GM12874 (cell line): ENCODE data around the gene PSMB10.

ENCODE experiments used
- TF ChIP-seq, protein P1 (sequence below): IDR thresholded peaks from 2 replicates; pipeline ENCODE4 v1.5.1; 2011; ENCODE audit warnings: low read depth, mild to moderate bottlenecking, control low read depth, low read length, moderate library complexity; ENCODE audit not compliant: insufficient read depth

PSMB10 gene

DNA sequence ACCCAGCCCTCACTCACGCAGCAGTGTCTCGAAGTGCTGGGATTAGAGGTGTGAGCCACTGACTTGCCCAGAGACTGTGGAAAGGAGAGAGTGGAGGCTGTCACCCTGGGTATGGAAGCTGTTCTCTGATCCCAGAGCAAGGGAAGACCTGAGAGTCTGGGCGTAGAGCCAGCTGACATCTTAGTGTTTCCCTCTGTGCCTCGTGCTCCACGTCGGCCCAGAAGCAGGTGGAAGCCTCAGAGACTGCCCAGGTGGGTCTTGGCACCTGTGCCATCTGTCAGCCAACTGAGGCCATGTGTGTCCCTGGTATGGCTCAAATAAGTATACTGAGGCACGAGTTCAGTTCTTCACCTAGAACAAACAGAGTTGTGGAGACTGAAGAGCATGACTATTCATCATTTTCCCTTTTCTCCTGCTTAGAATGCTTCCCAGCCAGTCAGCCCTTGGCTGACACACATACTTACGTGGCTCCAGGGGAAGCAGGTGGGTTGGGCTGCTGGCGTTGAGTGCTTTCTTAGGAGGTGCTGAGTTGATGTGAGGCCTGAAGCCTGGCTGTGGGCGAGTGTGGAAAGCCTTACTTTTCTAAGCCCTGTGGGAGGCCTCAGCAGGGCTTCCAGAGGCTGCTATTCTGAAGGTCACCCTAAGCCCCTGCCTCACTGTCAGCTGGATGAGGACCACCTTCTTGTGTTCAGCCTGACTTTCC lies 13.1 kb downstream of the PSMB10 start:
- TF ChIP-seq, protein P1, sequence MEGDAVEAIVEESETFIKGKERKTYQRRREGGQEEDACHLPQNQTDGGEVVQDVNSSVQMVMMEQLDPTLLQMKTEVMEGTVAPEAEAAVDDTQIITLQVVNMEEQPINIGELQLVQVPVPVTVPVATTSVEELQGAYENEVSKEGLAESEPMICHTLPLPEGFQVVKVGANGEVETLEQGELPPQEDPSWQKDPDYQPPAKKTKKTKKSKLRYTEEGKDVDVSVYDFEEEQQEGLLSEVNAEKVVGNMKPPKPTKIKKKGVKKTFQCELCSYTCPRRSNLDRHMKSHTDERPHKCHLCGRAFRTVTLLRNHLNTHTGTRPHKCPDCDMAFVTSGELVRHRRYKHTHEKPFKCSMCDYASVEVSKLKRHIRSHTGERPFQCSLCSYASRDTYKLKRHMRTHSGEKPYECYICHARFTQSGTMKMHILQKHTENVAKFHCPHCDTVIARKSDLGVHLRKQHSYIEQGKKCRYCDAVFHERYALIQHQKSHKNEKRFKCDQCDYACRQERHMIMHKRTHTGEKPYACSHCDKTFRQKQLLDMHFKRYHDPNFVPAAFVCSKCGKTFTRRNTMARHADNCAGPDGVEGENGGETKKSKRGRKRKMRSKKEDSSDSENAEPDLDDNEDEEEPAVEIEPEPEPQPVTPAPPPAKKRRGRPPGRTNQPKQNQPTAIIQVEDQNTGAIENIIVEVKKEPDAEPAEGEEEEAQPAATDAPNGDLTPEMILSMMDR, result no peak

DNA sequence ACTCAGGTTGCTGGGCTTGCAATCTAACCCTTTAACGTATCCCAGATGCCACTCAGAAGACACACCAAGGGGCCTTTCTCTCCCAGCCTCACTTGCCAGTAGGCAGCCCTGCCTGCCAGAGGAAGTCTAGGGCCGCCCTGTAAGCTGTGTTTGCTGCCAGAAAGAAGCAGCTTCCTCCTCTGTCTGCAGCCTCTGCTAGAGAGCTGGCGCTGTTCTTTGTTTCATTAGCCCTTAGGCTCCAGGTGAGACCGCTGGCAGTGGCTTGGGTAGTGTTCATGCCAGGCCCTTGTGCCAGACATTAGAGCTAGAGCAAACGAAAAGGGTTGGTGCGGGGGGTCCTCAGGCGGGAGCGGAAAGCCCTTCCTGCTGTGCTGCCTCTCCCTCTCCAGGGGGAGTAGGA lies 13.9 kb downstream of the PSMB10 start:
- TF ChIP-seq, protein P1, result no peak

DNA sequence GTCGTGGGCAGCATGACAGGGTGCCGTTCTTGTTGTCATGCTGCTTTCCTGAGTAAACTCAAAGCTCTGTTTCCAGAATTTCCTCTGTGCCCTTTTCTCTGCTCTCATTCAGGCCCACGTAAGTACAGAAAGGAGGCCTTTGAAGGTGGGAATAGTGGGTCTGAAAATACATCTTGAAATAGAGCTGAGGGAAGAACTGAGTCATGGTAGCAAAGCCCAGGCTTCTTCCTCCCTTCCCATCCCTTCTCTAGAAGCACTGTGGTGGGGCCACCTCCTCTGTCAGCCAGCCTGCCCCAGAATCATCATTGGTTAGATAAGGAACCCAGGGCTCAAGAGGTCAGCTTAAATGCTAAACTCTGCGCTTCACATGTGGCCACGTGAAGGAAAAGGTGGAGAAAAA lies 14.4 kb downstream of the PSMB10 start:
- TF ChIP-seq, protein P1, result no peak

DNA sequence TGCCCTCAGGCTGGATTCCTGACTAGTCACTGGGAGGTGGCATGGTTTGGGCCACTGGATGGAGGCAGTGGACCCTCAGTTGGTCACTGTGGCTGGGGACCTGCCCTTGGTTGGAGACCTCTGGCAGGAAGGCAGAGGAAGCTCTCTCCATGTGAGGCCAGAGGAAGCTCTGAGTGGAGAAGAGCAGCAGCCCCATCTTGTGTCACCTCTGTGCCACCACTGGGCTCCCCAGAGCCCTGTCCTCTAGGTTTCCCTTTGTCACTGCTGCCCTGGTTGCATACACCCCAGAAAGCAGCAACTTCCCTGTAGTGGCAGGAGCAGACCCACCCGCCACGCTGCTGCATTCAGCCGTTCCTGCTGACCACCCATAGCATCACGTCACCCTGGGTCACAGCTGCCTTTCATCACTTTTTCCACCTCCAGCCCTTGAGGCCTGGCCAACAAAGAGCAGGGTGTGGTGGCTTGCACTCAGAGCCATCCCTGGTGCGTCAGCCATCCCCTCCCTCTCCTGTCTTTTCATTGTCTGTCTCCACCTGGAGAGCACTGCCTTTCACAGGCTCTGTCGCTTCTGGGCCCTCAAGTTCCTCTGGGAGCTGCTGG lies 16.9 kb downstream of the PSMB10 start:
- TF ChIP-seq, protein P1, result no peak

DNA sequence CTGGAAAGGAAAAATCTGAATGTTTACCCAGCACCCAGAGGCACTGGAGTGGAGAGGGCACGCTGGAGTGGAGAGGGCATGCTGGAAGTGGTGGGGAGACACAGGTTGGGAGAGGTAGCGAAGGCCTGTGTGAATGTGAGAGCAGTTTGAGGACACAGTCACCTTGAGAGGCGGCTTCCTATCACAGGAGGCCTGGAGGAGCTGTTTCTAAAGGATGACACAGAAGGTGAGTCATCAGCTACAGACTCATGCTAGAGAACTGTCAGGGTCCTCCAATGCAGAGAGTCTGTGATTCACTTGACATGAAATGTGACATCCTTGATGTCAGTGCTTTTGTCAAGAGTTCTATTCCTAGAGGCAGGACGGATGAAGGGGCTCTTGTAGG lies 18.8 kb downstream of the PSMB10 start:
- TF ChIP-seq, protein P1, result no peak

DNA sequence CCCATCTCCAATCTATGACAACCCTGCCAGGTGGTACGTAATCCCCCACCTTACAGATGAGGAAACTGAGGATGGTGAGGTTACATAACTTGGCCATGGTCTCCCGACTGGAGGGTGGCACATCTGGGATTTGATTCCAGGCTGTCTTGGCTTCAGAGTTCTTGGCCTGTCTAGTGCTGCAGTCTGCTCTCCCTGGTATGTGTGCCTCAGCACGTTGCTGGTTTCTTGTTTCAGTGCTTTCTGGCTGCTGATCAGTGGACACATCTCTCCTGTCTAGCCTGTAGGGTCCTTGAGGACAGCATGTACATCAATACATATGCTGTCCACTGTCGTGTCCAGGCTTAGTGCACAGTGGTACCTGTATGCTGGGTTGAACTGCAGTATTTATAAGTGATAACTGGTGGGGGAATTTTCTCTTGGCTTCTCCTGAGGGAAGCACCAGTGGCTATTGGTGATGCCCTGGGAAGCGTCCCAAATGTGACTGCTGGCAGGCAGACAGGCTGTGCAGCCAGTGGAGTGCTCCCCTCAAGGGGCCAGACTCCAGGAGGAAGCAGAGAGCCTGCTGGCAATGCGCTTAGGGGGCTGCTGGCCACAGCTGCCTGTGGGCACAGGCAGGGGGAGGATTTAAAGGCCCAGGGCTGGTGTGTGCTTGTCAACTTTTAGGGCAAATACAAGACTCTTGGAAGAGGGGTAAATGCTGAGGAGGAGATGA lies 19.4 kb downstream of the PSMB10 start:
- TF ChIP-seq, protein P1, result no peak
